GM15510 (cell line): ENCODE data around the gene SACM1L.
A peak's percentile ranks its signal among the peaks of the same experiment; 100 is the strongest.

Experiments used
- POLR2A ChIP-seq: IDR thresholded peaks from 3 replicates; pipeline ENCODE4 v1.6.1; 2011; ENCODE audit warnings: borderline replicate concordance; ENCODE audit not compliant: insufficient read length; ENCODE audit errors: extremely low read depth

Gene SACM1L, protein sequence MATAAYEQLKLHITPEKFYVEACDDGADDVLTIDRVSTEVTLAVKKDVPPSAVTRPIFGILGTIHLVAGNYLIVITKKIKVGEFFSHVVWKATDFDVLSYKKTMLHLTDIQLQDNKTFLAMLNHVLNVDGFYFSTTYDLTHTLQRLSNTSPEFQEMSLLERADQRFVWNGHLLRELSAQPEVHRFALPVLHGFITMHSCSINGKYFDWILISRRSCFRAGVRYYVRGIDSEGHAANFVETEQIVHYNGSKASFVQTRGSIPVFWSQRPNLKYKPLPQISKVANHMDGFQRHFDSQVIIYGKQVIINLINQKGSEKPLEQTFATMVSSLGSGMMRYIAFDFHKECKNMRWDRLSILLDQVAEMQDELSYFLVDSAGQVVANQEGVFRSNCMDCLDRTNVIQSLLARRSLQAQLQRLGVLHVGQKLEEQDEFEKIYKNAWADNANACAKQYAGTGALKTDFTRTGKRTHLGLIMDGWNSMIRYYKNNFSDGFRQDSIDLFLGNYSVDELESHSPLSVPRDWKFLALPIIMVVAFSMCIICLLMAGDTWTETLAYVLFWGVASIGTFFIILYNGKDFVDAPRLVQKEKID

DNA sequence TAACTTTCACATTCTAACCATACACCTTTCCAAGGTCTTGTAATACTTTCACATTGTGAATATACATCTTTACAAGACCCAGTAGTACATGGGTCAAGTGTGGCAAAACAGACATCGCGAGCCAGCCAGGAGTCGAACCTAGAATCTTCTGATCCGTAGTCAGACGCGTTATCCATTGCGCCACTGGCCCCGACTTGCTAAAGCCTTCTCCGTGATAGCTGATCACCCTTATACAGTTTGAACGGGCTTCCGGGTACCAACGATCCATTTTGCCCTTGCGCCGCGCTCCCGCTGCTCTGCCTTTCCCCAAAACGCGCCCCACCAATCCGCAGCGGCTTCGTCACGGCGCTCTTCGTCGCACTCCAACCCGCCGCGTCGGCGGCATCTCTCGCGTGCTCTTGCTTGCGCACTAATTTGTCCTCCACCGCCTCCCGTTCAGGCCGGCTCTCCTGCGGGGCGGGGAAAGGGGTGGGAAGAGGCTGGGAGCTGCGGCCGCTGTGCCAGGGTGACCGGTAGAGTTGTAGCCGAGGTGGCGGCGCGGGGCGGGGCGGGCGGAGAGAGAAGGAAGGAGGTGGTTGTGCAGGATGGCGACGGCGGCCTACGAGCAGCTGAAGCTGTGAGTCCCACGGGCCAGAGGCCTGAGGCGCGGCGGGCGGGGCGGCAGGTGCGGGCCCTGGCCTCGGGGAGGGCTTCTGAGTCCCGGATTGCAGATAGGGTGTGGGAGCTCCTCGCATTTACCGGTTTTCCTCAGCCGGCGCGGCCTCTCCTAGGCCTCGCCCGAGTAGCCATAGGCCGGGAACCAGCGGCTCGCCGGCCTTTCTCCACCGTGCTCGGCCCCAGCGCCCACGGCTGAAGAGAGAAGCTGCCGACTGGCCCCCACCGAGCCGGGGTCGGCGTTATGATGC is at the start of gene SACM1L:
Gene SACM1L (plus strand): TSS at position 515 of the 905 bp plus-strand sequence. CDS start 70 bp downstream, at position 585.
- peak; percentile 77 for TF ChIP-seq POLR2A

DNA sequence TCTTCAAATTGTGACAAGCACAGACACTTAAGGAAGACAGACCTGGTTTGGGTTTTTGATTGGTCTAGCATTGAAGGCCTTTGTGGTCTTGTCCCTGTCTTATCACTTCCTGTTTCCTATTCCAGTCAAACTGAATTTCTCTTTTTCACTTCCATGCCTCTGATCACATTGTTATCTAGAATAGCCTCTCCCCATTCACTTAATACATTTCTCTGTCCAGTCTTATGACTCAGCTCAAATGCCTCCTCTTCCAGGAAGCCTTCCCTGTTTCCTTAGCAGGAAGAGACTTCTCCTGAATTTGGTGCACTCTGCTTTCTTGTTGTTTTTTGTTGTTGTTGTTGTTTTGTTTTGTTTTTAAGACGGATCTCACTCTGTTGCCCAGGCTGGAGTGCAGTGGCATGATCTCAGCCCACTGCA is 49.1 kb upstream of the SACM1L start:
- TF ChIP-seq POLR2A: no peak

DNA sequence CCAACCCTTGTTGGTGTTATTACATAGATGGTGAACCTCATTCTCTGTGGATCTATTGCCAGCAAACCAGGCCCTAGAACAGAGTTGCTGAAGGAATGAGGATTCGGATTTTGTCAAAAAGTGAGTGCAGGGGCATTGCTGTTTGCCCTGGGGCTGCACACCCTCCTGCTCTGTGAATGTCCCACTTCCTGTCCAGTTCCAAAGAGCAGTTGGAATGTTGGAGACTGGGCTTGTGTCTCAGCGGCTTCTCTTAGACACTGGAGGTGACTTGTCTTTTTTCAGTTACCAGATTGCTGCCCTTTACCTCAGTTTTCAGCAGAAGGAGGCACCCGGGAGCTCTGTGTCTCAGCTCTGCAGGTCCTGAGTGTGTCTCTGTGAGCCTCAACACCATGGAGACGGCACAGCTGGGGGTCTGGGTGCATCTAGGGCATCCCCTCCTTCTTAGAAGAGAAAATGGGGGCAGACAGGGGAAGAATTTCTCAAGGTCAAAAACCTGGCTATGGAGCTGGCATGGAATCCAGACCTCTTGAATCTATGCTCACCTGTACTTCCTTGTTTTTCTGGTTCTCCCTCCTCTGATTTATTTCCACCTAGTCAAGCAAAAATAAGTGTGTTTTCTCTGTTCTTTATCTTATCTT is 48.4 kb upstream of the SACM1L start:
- no peak for TF ChIP-seq POLR2A

DNA sequence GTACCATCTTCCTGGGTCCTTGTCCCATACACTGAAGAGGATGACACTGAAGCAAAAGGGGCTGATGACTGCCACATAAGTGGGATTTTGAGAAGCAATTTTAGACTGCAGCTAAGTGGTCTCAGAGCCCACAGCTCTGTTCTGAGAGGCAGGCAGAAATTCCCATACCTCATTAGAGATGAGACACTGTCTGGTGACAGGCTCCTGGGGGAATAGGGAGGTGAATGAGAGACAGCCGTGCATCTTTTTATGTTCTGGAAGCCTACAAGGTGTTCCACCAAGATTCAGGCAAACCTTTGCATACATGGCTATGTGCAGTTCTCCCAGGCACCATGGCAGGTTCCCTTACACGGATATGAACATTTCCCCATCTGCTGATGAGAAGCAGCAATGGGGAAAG is 47.4 kb upstream of the SACM1L start:
- no peak for TF ChIP-seq POLR2A

DNA sequence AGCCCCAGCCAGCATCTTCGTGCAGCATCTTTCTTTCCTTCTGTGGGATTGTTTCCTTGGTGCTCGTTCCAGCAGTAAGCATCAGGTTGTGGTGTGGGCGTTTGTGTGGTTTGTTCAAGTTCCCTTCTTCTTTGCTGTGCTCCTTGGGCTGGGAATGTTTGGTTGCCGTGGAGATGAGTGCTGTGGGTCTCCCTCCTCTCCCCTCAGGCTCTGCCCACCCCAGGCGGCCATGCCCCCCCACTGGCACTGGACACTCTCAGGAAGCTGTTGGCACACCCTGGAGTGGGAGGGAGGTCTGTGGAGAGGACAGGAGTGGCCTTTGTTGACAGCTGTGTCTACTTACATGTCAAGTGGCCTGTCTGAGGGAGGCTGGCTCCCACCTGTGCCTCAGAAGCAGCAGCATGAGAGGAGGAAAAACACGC is 46.5 kb upstream of the SACM1L start:
- TF ChIP-seq POLR2A: no peak

DNA sequence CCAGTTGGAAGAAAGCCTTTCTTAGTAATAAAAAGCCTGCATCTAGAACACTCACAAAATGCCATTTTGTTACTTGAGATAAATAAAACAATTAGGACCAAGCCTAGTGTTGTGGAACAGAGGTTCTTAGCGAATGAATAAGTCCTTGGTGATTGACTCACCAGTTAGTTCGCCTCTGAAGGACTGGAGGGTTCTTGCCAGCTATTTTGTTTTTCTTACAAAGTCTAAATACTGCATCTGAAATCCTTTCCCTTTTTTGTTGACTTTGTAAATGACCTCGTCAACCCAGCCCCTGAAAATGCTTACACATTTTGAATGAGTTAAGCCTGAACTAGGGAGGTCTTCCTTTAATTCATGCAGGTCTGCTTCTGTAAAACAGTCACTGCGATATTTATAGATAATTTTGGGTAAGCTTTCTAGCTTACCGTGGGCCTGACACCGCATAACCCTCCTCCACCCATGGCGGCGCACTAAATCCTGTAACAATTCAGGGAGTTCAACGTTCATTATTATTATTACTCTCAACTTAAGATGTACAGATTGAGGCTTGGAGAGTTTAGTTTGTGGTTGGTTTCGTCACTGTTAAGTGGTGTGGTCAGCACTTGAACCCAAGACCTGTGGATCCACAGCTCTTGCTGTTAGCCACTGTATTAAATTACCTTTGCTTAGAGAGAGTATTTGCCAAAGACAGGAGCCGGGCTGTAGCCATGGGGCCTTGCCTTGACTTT is 45.0 kb upstream of the SACM1L start:
- TF ChIP-seq POLR2A: no peak

DNA sequence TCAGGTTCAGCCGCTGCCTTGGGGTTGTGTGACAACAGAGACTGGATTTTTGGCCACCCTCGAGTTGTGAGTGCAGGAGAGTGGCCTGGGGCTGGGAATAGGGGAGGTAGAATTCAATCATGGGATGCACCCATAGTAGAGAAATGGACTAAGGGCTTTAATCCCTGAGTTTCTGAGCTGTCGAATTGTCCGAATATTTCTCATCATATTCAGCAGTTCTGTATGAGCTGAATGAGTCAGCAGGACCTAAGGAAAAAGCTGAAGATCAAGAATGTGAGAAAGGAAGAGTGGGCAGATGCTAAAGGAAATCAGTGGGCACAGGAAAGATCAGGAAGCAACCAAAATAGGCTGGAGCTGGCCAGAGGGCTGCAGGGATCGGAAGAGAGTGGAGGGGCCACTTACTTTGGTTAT is 44.4 kb upstream of the SACM1L start:
- no peak for TF ChIP-seq POLR2A

DNA sequence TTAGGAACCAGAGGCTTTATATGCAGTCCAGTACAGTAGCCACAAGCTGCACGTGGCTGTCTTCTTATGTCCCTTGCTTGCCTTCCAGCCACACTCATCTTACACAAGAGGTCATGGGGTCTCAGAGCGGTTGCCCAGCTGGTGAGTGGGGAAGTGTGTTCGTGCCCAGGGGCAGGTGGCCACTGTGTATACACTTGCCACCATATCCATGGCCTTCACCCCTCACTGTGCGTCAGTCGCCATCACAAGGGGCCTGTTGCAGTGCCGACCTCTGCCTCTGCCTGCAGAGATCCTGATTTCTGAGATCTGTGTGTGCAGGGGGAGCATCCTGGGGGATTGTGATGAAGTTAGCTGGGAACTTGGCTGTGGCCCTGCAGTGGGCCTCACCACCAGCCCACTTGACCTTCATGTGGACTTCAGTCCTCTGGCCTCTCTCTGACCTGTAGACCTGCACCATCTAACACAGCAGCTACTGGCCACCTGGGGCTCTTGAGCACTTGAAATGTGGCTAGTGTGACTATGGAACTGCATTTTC is 43.1 kb upstream of the SACM1L start:
- no peak for TF ChIP-seq POLR2A

DNA sequence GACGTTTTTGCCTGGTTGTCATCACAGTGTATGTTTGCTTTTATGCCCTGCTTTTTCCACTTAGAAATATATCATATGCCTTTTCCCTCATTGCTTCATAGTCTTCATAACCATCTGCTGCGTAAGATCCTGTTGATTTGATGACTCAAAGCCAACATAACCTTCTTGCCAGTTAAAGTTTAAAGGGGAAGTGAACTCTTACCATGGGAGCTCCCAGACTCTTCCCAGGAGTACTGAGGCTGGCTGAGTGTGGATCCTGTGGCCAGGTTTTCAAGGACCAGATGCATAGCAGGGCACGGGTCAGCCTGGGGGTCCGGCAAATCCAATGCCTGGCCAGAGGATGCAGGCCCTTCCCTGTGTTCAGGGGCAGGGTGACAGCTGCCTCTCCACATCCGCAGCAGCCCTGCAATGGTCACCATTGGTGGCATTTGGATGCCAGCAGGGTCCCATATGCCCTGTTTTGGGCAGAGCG is 42.0 kb upstream of the SACM1L start:
- no peak for TF ChIP-seq POLR2A

DNA sequence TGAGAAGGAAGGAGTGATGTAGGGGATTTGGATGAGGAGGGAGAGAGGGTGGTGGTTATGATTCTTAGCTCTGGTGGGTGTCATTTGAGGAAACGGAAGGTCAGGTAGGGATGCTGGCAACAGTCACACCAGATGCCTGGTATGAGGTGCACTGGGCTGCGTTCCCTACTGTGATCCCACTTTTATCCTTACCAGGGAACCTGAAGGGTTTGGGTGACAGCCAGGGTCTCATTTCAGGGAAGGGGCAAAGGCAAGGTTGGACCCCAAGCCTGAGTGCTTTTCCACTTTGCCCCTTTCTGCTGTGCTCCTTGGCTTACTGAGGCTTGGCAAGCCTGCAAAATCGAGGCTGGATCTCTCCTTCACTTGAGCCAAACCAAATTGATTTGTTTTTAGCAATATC is 36.0 kb upstream of the SACM1L start:
- TF ChIP-seq POLR2A: no peak

DNA sequence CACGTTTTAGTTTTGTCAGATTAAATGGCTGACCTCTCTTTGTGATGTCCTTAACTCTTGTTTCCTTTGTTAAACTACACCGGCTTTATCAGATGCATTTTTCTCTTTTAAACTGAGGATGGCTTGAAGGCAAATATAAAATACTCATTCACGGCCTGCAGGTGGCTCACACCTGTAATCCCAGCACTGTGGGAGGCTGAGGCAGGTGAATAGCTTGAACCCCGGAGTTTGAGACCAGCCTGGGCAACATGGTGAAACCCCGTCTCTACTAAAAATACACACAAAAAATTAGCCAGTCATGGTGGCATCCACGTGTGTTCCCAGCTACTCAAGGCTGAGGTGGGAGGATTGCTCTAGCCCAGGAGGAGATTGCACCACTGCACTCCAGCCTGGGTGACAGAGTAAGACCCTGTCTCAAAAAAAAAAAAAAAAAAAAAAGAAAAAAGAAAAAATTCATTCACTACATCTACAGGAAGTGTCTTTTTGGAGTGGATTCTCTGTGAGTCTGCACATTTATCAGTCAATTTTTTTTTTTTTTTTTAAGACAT is 34.7 kb upstream of the SACM1L start:
- TF ChIP-seq POLR2A: no peak

DNA sequence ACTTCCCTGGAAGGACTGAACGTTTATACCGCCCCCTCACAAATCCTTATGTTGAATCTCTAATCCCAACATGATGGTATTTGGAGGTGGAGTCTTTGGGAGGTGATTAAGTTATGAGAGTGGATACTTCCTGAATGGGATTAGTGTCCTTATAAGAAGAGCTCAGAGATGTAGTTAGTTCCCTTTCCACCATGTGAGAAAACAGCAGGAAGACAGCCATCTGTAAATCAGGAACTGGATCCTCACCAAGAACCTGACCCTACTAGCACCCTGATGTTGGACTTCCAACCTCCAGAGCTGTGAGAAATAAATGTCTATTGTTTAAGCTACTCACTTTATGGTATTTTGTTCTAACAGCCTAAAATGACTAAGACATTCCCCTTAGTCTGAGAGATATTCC is 33.3 kb upstream of the SACM1L start:
- TF ChIP-seq POLR2A: no peak

DNA sequence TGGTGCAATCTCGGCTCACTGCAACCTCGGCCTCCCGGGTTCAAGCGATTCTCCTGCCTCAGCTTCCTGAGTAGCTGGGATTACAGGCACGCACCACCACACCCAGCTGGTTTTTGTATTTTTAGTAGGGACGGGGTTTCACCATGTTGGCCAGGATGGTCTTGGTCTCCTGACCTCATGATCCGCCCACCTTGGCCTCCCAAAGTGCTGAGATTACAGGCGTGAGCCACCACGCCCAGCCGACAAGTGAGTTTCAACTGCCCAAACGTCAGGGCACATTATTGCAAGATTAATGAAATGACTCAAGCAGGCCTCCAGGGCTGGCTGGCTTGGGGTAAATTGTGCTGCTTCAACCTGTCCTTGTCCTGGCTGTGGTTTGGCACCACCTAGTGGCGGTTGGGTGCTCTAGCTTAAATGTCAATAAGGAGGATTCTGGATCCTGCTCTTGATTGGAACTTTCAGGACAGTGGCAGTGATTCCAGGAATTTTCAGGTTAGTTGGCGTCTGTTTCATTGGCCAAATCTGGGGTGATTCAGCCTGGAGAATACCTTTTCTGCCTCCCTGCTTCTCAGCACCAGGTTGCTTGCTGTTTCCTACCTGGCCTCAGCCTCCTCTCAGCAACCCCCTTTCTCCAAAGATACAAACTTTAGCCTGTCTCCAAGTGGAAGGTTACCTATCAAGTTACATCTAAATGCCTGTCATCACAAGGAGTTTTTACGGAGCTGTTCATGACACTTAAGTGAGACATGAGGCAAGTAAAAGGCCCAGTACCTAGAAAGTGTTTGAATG is 32.4 kb upstream of the SACM1L start:
- TF ChIP-seq POLR2A: no peak
